Colon (tissue), 2 donors: ENCODE results near the gene DMRT2.
A peak's percentile ranks its signal among the peaks of the same experiment; 100 is the strongest.

ENCODE experiments used
- FAIRE-seq: peaks from 2 replicates; lab custom pipeline; 2012; peaks lifted over from hg19 to GRCh38; lab: Jason Lieb, UNC
- donor health status: control.
- donor health status: control.

Gene DMRT2

DNA sequence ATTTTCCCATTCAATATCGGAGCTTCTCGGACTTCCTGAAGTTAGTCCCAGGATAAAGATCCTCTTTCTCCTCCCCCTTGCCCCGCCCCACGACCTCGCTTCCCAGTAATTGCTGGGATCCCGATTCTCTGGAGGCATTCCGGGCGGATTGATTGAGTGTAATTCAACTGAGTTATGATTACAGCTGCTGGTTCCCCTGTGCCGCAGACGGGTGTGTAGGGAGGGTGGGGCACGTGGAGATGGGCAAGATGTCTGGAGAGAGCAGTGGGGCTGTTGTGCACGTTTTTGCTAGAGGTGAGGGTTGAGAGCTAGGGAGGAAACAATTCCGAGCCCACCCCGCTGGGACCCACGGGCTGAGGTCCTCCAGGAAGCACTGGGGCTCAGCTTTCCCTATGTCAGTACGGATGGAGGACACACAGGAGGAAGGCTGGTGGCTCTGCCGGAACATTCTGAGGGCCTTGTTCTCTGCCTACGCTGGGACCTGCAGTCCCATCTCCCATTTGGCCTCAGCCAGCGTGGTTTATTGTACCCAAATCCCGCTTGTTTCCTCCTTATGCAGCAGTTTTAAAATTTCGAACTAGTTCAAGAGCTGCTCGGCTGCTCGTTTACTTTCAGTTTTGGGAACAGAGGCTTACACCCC is 2.4 kb upstream of the DMRT2 start:
- no peak for FAIRE-seq

DNA sequence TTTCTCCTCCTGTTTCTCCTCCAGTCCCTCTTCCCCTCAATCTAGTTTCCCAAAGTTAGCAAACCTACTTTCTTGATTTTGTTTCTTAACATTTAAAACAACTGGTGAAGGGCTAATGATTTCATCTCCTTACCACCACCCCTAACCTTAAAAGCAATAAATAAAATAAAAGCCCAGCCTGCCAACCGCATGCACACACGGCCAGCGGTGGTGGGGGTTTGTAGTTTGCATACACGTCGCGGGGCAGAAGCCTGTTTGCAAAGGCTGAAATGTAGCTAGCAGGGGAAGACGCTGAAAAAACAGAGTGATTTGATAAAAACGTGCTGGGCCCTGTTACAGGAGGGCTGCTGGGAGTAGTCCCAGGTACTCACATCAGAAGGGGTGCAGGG is 1.9 kb upstream of the DMRT2 start:
- FAIRE-seq, result no peak

- no peak for FAIRE-seq
Observed at GRCh38 chr9:1048811-1049210, 1.3 kb upstream of the DMRT2 start.

DNA sequence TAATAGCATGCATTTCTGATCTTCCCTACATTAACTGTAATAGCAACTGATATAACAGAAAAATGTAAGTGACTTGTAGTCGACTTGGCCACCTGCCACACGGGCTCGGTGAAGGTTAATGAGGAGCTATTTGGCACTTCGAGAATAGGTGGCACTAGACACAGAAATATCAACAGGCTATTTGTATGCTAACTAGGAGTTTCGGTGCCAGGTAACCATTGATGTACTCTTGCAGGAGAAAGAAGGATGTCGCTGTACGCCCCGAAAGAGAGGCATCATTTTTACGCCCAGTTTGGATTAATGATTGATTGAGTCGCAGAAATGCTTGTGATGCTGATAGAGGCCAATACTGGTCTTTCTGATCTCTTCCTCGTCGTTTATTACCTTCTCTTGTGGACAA is 516 bp upstream of the DMRT2 start:
- FAIRE-seq, result no peak

- no peak for FAIRE-seq
Observed at GRCh38 chr9:1051210-1051583, 1.0 kb downstream of the DMRT2 start.

GRCh38 chr9:1051584-1052275 is 1.6 kb downstream of the DMRT2 start:
- FAIRE-seq, result no peak

DNA sequence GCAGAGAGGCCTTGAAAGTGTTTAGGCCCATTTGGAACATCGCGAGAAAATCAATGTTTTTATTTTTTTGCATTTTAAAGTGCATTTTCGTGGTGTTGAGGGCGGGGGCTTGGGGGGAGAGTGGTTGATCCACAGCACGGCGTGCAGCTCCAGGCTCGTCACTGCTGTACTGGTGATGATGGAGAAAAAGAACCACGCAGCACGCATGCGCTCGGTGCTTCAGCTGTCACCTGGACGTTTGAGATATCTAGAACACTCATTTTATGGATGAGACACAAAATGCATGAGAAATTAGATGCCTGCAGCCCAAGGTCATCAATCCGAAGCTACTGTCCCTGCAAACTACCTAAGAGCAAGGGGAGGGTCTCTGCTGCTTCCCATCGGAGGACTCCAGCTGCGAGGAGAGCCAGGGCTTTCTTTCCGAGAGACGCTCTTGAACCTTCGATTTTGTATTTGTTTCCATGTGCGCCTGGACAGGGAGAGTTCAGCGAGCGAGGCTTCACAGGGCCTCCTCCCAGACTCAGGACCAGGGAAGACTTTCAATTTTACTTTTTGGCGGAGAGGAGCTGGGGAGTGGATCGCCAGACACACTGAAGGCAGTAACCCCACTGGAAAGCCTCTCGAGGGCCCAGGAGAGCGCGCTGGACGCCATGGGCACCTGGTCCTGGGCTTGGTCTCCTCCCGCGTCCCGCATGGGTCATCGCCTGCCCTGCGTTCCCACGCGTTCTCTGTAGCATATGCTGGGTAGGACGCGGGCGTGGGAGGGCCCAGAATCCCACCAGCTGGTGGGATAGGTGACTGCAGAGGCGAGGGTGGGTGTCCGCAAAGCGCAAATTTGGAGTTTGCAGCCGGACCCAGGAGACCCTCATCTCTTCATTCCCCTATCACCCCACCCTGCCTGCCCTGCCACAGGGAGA is 2.5 kb downstream of the DMRT2 start:
- FAIRE-seq, result no peak

DNA sequence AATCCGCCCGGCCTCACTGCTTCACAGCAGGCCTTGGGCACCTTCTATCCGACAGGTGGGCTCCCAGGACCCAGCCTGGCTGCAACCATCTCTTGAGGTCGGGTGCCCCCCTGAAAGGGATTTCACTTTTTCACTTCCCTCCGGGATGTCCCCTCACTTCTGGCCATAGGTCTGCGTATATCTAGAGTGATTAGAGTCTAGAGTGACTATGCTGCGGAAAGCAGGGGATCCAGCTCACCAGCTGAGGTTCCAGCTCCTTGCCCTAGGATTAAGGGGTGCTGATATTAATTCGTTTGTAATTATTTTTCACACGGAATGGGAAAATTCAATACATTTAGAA is 3.1 kb downstream of the DMRT2 start:
- no peak for FAIRE-seq

DNA sequence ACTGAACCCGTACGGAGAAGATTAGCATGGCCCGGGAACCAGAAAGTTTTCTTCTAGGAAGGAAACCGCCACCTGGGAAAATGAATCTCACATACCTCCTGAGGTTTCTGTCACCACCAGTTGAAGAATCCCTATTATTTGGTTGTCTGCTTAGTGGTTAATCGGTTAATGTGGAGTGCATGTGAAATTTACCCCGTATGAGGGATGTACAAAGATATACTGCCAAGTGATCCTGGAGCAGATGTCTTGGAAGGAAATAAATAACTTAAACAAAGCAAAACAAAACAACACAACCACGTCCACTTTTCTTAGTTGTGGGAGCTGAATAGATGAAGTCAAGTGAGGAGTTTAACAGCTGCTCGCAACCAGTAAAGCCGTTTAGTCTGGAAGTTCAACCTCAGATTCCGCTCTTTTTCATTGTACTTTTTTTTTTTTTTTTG is 3.8 kb downstream of the DMRT2 start:
- no peak for FAIRE-seq

DNA sequence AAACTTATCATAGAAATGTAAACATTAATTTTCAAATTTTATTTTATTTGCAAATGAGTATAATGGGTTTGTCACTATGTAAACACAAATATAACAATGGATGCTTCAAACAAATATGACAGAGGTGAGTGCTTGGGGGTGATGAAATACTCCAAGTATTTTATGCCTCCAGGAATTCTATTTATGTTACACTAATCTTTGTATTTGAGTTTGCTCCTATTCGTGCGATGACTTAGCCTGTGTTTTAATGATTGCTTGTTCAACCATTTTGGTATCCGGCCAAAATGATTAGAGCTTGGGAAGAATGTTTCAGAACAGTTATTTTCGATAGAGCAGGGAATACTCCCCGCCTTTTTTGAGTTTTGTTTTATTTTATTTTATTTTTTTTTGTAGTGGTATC is 5.0 kb downstream of the DMRT2 start:
- no peak for FAIRE-seq

- no peak for FAIRE-seq
Observed at GRCh38 chr9:1057910-1058309, 7.8 kb downstream of the DMRT2 start.

GRCh38 chr9:1058826-1059487 is 8.8 kb downstream of the DMRT2 start:
- FAIRE-seq, result no peak

DNA sequence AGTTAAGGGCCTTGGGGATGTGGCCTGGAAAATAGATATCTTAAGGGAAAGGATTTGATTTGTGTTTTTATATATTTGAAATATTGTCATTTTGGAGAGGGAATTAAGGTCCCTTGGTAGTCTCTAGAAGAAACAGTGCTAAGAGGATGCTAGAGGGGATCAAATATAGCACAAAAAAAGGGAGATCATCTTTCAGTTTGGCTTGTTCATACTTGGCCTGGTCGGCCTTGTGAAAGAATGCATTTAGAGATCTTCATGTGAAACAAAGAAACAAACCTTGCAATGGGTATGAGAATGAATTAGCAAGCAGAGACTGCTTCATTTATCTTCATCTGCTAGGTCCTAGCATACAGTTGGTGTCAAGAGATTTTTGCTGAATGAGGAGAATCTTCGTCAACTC is 15.0 kb downstream of the DMRT2 start:
- FAIRE-seq, result no peak

- no peak for FAIRE-seq
Observed at GRCh38 chr9:1070692-1071091, 20.5 kb downstream of the DMRT2 start.

DNA sequence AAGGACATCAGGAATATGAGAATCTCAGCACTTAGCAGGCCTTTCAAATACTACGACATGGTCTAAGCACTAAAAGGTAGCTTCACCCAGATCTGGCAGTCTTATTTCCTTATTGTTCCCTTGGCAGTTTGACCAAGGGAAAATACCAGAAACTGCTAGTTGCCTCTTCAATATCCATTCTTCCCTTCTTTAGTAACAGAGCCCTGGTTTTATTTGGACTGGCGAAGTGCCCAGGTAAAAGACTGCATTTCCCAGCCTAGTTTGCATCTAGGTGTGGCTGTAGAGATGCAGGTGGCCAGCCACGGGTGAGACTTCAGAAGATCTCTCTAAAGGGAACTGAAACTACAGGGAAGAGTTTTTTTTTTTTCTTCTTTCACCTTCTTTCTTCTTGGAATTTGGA is 21.6 kb downstream of the DMRT2 start:
- FAIRE-seq, result peak; percentile 85

DNA sequence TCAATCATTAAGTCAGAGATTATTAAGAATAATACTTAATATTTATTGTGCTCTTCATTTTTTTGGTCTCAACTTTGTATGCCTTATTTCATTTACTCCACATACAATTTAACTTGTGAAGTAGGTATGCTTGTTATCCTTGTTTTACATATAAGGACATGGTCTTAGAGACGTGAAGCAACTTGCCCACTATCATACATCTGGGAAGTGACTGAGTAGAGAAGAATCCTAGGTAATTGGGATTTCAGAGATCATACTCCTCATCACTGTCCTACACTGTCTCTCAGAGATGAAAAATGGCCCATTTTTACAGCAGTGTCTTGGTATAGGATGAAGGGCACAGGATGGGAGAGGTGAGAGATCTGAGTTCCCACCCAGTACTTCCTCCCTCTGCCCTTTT is 23.3 kb downstream of the DMRT2 start:
- FAIRE-seq, result no peak

DNA sequence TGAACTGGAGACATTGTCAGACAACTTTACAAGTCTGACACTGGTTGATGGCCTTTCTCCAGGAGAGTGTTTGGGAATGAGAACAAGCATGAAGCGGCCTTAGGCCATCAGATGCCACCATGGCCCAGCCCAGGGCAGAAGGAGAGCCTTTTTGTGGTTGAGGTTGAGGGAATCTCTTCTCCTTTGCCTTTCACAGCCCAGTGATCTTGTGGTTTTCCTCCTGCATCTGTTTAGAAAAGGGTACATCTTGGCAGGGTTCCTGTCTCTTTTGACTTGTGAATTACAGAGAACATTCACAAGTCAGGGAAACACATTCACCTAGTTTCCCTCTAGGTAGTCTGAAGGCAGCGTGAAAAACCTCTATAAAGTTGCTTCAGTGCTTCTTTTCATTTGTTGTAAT is 27.5 kb downstream of the DMRT2 start:
- no peak for FAIRE-seq

GRCh38 chr9:1083325-1083913 is 33.3 kb downstream of the DMRT2 start:
- FAIRE-seq, result no peak

GRCh38 chr9:1085086-1085485 is 34.9 kb downstream of the DMRT2 start:
- no peak for FAIRE-seq

DNA sequence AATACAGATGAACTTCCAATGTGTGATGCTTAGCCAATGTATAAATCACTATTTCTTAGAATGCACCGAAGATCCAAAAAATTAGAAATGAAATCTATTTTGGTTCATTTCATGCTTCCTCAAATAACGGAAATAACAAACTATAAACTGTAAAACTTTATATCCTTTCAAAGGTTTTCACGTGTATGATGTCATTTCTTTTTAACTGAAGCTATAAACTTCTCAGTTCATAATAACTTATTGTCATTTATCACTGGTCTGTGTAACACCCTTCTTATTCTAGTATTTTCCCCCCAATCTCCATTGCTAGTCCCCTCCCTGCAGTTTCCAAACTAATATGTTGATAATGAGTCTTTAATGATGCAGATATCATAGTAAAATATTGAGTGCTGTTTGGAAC is 36.4 kb downstream of the DMRT2 start:
- FAIRE-seq, result no peak

DNA sequence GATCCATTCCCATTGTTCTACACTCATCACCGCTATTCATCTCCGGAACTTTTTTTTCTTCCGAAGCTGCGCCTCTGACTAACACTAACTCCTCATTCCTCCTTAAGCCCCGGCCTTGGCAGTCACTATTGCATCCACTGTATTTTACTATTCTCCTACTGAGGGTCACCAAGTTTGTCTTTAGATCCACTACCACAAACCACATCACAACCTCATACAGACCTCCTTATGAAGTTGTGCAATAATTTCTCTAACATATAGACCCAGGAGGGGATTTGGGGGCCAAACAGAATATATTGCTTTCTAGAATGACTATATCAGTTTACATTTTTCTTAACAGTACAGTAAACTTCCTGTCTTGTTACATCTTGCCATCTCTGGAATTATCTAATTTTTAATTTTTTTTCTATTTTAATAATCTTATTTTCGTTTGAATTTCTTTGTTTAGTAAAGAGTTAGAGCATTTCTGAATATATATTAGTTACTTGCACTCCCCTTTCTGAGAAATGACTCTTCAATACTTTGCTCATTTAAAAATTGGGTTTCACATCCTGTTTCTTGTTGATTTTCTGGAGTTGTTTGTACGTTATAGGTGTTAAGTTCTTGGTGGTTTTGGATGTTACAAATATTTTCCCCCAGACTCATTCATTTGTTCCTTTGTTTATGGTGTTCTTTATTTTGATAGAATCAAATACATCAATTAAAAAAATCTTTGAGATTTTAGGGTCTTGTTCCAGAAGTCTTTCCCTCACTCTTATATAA is 37.1 kb downstream of the DMRT2 start:
- FAIRE-seq, result no peak

GRCh38 chr9:1094749-1095148 is 44.6 kb downstream of the DMRT2 start:
- no peak for FAIRE-seq
